Measurements from ENCODE around the gene LBR.
"Not testable (repeated sequence)": the region's sequence is repeated elsewhere in the genome, so short reads cannot be mapped to it uniquely, and the experiment has no call there.

LBR gene

GRCh38 chr1:225427235-225428067 is at the start of gene LBR:
TSS of gene LBR (minus strand) at chr1:225428038. CDS start at chr1:225424075, 3,963 bp downstream.
- peak; percentile 50 for DNase-seq

- no peak for DNase-seq
These were observed 49.6 kb upstream of the LBR start for GRCh38 chr1:225477296-225477911.

GRCh38 chr1:225476538-225476988 is 48.7 kb upstream of the LBR start:
- no peak for DNase-seq

DNA sequence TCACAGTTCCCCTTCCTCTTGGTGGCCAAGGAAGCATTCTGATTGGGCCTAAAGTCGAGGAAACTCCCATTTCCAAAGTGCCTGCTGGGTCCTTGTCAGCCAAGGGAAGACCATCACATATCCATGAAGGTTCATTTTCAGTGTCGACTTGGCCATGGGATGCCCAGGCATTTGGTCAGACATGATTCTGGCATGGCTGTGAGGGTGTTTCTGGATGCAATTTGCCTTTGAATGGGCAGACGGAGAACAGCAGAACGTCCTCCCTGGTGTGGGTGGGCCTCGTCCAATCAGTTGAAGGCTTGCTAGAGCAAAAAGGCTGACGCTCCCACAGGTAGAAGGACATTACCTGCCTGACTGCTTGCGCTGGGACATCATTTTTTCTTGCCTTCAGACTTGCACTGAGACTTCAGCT is 48.3 kb upstream of the LBR start:
- no peak for DNase-seq

- DNase-seq, result peak; percentile 71
These were observed 47.4 kb upstream of the LBR start for GRCh38 chr1:225474986-225475820.

- DNase-seq, result no peak
These were observed 46.7 kb upstream of the LBR start for GRCh38 chr1:225474439-225474985.

GRCh38 chr1:225473676-225474438 is 46.0 kb upstream of the LBR start:
- DNase-seq, result not testable (repeated sequence)

DNA sequence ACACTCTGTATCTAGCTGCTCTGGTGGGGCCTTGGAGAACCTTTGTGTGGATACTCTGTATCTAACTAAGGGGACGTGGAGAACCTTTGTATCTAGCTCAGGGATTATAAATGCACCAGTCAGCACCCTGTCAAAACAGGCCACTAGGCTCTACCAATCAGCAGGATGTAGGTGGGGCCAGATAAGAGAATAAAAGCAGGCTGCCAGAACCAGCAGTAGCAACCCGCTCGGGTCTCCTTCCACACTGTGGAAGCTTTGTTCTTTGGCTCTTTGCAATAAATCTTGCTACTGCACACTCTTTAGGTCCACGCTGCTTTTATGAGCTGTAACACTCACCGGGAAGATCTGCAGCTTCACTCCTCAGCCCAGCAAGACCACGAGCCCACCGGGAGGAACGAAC is 45.4 kb upstream of the LBR start:
- DNase-seq, result peak; percentile 35

- DNase-seq, result no peak
These were observed 43.8 kb upstream of the LBR start for GRCh38 chr1:225471453-225472301.

GRCh38 chr1:225471109-225471452 is 43.2 kb upstream of the LBR start:
- no peak for DNase-seq

DNA sequence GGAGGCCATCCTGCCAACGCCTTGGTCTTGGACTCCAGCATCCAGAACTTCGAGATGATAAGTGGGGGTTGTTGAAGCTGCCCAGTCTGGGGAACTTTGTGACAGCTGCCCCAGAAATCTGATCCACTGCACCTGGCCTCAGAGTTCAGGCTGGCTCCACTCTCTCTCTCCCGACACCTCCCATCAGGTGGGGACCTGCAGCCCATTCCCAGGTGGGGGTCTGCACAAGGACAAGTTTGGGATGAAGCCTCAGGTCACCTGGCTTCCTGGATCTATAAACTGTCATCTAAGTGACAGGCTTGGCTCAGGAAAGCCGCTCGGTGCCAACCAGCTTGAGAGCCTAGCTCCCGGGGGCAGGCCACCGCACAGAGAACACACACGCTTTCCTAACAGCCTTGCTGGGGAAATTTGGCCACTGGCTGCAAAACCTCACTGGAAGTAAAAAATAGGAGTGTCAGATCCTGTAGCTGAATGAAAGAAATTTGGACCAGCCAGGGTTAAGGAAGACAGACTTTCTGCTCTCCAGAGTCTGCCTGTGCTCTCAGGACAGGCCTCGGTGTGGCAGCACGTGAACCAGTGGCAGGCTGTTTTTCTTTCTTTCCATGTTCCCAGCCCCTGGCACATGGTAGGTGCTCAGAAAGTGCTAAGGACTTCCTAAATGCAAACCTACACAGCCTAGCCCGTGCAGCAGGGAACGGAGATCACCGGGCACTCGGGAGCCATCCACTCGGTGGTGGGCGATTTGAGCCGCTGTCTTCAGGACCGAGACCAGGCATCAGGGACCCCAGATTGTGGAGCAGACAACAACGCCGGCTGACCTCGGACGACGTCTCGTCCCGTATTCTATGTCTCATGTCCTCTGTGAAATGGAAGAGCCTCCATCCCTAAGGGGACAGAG is 42.6 kb upstream of the LBR start:
- DNase-seq, result no peak

DNA sequence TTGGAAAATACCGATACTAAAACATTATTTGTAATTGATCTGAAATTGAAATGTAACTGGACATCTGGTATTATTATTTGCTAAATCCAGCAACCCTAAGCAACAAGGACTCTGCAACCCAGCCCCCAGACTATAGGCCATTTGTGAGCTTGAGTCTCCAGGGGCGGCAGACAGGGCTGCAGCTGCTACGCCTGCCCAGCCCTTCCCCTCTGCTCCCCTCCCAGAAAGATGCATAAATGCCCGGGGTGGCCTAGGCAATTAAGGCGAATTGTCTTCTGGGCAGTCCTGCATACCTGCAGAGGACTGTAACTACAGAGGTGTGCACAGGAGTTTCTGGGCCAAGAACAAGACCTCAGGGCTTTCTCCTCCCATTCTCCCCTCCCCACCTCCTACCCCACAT is 41.2 kb upstream of the LBR start:
- DNase-seq, result no peak

- peak; percentile 47 for DNase-seq
These were observed 40.6 kb upstream of the LBR start for GRCh38 chr1:225468270-225469020.

- DNase-seq, result peak; percentile 86
These were observed 39.6 kb upstream of the LBR start for GRCh38 chr1:225467193-225468020.

DNA sequence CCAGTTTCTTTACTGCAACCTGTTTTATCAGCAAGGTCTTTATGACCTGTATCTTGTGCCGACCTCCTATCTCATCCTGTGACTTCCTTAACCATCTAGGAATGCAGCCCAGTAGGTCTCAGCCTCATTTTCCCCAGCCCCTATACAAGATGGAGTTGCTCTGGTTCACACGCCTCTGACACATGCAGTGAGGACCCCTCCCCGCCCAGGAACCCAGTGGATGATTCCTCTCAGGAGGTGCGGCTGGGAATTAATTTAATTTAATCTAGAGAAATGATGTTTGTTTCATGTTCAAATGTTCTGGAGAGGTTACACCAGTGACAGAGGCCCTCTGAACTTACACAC is 39.0 kb upstream of the LBR start:
- no peak for DNase-seq

- no peak for DNase-seq
These were observed 38.1 kb upstream of the LBR start for GRCh38 chr1:225465793-225466517.

GRCh38 chr1:225464851-225465792 is 37.3 kb upstream of the LBR start:
- DNase-seq, result no peak

All from activated CD4-positive, alpha-beta T cell treated with anti-CD3 and anti-CD28 coated beads for 48 hours (primary cell).